ENCODE measurements around the gene THOC5.
"Not testable (repeated sequence)": the region's sequence is repeated elsewhere in the genome, so short reads cannot be mapped to it uniquely, and the experiment has no call there.

Gene THOC5

DNA sequence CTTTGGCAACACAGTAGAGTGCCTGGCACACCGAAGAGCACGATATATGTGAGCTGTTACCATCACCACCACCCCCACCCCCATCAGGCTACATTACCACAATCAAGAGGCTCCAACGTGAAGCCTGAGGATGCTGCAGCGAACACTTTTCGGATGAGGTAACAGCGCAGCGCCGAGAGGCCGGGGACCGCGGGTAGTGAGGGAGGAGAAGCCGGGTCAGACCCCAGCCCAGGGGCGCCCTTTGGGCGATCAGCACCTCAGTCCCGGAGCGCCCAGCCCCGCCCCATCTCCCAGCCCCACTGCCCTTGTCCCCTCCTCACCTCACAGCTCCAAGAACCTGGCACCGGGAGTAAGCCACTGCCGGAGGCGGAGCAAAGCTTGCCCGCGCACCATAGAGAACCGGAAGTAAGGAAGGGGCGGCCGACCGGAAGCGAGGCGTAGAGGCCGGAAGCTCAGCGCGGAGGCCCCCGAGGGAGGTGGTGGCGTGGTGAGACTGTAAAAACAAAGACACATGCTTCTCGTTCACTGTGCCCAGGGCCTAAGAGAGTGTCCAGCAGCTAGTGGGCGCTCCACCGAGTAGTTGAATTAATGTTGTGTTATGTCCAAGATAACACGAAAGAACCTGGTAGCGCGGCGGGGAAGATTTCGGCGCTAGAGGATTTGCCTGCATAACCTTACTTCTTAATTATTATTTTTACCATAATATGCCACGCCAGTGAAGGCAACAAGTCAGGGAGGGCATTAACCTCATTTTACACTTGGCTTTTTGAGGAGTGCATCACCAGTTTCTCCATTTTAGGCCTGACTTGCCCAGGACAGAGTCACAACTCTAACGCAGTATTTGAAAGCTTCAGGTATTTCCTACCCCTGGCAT is at the start of gene THOC5:
TSS of gene THOC5 (minus strand) at position 407 of the 874 bp plus-strand sequence. CDS start 4,610 bp downstream, outside the sequence.
- peak; percentile 85 to 87 for DNase-seq

DNA sequence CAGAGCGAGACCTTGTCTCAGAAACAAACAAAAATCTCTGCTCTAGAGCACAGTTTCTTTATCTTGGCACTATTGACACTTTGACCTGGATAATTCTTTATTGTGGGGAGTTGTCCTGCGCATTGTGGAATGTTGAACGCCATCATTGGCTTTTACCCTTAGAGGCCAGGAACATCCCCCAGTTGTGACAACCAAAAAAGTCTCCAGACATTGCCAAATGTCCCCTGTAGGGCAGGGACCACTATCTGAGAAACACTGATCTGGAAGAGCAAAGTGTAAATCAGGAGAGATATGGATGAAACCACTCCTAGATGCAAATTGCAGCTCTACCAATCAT is 45.1 kb upstream of the THOC5 start:
- no peak for DNase-seq

DNA sequence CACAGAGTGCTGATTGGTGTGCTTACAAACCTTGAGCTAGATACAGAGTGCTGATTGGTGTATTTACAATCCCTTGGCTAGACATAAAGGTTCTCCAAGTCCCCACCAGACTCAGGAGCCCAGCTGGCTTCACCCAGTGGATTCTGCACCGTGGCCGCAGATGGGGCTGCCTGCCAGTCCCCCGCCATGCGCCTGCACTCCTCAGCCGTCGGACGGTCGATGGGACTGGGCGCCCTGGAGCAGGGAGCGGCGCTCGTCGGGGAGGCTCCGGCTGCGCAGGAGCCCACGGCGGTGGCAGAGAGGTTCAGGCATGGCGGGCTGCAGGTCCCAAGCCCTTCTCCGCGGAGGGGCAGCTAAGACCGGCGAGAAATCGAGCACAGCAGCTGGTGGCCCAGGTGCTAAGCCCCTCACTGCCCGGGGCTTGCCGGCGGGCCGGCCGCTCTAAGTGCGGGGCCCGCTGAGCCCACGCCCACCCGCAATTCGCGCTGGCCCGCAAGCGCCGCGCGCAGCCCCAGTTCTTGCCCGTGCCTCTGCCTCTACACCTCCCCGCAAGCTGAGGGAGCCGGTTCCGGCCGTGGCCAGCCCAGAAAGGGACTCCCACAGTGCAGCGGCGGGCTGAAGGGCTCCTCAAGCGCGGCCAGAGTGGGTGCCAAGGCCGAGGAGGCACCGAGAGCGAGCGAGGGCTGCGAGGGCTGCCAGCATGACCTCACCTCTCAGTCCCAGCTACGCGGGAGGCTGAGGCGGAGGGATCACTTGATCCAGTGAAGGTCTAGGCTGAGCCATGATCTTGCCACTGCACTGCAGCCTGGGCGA is 44.5 kb upstream of the THOC5 start:
- not testable (repeated sequence) for DNase-seq

DNA sequence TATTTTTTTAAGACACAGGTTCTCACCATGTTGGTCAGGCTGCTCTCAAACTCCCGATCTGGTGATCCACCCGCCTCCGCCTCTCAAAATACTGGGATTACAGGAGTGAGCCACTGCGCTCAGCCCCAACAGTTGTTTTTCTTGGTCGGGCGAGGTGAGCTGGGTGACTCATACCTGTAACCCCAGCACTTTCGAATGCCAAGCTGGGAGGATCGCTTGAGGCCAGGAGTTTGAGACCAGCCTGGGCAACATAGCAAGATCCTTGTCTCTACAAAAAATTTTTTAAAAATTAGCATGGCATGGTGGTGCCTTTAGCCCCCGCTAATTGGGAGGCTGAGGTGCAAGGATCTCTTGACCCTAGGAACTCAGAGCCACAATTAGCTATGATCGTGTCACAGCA is 42.9 kb upstream of the THOC5 start:
- DNase-seq = no peak

DNA sequence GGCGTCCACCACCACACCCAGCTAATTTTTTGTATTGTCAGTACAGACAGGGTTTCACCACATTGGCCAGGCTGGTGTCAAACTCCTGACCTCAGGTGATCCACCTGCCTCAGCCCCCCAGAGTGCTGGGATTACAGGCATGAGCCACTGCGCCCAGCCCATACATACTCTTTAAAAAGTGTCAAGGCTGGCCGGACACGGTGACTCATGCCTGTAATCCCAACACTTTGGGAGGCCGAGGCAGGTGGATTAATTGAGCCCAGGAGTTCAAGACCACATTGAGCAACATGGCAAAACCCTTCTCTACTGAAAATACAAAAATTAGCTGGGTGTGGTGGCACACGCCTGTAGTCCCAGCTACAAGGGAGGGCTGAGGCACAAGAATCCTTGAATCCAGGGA is 40.9 kb upstream of the THOC5 start:
- DNase-seq = not testable (repeated sequence)

DNA sequence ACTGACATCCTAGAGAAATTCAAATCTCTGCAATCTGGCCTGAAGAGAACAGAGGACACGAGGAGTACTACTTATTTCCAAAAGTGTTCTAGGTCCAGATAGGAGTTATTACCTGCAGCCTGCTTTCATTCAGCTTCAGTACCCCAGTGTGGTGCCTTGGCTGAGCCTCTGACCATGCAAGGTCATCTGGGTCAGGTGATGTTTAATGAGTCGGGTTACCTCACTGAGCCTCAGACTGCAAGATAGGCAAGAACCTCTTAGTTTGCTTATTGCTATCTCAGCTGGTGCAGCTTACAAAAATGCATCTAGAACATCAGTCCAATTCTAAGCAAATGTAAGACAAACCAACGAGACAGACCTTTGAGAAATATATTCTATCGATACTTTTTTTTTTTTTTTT is 40.4 kb upstream of the THOC5 start:
- no peak for DNase-seq

DNA sequence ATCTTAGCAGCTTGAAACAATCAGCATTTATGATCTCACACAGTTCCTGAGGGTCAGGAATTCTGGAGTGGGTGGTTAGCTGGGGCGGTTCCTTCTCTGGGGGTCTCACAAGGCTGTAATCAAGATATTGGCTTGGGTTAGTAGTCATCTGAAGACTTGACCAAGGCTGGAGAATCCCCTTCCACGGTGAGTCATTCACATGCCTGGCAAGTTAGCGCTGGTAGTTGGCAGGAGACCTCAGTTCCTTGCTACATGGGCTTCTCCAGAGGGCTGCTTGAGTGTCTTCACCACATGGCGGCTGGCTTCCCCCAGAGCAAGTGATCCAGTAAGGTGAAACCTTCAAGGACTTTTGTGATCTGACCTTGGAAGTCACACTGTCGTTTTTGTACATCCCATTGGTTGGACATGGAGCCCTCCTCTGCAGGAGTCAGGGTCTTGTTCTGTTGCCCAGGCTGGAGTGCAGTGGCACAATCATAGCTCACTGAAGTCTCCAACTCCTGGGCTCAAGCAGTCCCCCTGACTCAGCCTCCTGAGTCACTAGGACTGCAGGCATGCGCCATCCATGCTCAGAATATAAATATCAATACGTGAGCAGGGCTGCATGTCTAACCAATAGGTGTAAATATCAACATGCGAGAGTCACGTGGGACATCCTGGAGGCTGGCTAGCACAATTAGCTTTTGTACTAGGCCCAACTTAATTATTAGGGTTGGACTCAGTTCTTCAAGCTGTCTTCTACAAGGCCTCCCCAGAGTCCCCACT is 34.6 kb upstream of the THOC5 start:
- DNase-seq = no peak

DNA sequence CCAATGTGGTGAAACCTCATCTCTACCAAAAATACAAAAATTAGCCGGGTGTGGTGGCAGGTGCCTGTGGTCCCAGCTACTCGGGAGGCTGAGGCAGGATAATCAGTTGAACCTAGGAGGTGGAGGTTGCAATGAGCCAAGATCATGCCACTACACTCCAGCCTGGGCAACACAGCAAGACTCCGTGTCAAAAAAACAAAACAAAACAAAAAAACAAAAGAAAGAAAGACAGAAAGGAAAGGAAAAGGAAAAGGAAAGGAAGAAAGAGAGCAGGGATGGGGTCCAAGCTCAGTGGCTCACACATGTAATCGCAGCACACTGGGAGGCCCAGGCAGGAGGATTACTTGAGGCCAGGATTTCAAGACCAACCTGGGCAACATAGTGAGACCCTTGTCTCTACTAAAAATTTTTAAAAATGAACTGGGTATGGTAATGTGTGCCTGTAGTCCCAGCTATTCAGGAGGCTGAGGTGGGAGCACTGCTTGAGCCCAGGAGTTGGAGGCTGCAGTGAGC is 32.7 kb upstream of the THOC5 start:
- not testable (repeated sequence) for DNase-seq

DNA sequence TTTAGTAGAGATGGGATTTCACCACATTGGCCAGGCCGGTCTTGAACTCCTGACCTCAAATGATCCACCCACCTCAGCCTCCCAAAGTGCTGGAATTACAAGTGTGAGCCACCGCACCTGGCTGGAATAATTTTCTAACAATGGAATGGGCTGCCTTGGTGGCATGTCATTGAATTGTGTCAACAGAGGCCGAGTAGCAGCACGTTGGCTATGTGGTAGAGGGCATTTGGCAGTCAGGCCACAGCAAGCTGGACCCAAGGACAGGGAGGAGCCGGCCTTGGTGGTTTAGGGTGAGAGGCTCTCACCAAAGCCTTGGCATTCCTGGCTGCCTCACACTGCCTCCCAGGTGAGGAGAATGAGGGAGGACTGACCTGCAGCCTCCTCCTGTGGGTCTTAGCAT is 31.4 kb upstream of the THOC5 start:
- no peak for DNase-seq

DNA sequence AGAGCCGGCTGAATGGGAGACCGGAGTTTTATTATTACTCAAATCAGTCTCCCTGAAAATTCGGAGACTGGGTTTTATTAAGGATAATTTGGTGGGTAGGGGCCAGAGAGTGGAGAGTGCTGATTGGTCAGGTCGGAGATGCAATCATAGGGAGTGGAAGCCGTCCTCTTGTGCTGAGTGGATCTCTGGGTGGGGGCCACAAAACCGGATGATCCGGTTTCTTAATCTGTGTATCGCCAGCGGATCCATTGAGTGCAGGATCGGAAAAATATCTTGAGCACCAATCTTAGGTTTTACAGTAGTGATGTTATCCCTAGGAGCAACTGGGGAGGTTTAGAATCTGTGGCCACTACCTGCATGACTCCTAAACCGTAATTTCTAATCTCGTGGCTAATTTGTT is 28.2 kb upstream of the THOC5 start:
- no peak for DNase-seq

DNA sequence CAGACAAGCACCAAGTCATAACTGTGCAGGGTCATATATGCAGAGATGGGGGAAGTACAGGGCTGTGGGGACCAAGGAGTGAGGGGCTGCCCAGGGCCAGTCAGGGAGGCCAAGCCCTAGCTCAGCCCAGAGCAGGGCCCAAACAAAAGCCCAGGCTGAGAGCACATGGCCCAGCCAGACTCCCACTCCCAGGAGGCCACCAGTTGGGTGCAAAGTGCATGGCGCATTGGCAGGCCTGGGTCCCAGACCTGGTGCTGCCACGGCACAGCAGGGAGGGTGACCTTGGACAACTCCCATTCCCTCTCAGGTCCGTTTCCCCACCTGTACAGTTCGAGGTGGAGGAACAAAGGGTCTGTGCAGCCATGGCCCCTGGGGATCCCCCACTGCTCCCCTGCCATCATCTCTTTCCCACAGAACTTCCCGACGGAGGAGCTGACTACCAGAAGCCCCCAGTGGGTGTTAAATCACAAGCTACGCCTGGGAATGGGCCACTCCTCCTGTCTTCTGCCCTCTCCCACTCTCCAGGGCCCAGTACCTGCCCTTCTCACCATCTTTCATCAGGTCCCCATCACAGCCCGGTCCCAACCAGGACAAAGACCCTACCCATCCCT is 26.7 kb upstream of the THOC5 start:
- no peak for DNase-seq

DNA sequence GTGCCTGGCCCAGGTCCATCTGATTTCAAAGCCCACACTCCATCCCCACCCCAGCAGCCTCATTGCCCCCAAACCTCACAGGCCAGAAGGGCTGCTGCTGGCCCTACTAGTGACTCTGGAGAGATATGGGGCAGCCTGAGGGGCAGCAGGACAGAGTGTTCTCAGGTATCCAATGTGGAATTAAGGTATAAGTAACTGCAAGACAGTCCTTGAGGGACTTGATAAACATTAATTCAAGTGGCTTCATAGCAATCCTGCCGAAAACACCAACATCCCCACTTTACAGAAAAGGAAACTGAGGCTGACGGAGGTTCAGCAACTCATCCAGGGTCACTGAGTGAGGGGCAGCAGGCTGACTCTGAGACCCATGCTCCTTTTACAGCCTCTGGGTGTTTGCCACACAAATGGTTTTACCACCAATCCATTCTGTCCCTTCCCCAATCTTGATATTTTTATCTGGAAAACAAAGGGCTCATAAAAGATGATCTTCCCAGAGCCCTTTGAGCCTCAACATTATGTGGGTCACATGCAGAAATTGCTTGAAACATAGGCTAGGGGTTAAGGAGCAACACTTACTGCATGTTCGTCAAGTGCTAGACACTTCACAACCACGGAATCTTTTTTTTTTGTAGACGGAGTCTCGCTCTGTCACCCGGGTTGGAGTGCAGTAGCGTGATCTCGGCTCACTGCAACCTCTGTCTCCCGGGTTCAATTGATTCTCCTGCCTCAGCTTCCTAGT is 25.1 kb upstream of the THOC5 start:
- DNase-seq = no peak

DNA sequence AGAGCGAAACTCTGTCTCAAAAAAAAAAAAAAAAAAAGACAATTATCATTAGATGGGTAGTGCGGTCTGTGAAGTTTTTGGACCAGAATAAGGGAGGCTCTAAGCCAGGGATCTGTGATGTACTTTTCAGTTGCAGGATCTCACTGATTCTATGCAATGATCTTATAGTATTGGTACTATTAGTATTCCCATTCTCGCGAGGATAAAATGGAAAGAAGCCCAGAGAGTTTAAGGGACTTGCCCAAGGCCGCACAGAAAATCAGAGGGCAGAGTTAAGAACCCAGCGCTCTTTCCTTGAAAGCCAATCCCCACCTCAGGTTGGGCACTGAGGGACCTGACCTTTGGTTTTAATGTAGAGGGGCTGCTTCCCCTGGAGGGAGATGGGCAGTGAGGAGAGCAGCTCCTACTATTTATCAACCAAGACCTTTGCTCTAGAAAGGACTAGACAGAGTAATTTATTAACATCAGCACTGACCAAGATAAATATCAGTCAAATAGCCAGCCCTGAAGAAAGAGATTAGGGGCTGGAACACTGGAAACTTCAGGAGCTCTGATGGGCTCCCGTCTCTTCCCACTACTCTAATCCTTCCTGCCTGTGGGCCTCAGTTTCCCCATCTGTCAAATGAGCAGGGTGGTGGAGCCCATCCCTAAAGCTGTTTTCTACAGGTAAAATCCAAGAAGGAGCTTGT is 21.3 kb upstream of the THOC5 start:
- no peak for DNase-seq

DNA sequence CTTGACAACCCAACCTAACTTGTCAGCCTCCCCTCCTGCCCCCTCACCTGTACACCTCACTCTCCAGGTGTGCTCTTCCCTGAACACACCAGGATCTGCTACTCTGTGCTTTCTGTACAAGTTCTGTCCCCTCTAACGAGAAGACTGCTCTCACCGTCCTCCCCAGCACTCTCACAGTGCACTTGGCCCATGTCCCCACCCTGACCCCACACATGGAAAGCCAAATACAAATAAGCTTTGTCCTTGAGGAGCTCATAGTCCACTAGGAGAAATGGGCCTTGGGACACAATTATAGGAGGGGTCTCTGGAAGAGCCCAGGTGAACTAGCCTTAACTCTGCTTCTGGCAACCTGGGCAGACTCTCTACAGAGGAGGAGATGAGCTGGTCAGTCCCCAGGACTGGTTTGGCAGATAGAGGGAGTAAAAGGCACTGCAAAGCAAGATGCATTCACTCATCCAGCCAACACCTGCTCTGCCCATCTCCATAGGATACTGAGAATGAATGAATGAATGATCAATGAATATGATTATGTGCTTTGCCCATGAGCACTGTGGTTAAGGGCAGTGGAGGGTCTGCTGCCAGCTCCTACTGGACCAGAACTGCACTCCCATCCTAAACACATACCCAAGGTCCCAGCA is 17.5 kb upstream of the THOC5 start:
- DNase-seq = no peak

DNA sequence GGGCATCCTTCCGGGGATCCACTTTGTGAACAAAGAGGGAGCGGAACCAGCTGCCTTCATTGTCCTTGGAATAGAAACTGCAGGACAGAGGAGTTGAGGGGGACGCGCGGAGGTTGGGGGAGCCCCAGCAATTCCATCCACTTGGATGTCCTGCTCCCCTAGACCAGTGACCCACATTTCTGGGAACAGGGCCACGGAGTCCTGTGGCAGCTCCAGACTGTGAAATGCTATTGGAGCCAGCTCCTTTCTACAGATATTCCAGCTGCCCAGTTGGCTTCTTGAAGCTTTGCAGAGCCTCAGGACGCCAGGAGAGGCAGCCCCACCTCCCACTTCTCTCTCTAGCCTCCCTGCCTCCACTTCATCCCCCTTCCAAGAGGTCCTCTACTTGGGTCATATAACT is 16.9 kb upstream of the THOC5 start:
- no peak for DNase-seq

DNA sequence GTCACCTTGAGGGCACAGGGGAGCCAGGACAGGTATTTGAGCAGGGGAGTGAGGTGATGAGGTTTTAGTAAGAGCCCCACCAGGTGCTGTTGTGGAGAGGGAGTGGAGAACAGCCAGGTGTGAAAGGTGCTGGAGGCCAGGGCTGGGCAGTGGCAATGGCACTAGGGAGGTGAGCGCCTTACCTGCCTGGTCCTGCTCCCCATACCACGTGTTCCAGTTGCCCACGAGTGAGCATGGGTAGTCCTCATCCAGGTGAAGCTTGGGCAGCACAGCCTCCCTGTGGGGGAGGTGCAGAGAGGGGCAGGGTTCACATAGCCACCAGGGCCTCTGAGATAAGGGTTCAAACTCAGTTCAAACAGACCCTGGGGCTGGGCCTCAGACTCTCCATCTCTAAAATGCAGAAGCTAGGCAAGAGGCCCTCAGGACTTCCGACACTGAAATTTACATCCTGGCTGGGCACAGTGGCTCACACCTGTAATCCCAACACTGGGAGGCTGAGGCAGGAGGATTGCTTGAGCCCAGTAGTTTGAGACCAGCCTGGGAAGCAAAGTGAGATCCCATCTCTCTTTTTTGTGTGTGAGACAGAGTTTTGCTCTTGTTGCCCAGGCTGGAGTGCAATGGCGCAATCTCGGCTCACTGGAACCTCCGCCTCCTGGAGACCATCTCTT is 15.6 kb upstream of the THOC5 start:
- no peak for DNase-seq

DNA sequence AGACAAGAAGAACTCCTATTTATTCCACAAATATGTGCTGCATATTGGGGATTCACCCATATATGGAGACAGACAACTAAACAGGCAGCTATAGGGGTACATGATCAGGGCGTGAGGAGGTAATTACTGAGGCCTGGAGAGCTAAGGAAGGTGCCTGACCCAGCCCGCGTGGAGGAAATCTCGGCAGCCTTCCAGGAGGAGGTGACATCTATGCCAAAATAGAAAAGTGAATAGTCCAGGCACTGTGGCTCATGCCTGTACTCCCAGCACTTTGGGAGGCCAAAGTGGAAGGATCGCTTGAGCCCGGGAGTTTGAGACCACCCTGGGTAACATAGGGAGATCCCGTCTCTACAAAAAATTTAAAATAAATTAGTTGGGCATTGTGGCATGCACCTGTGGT is 13.8 kb upstream of the THOC5 start:
- DNase-seq = no peak

DNA sequence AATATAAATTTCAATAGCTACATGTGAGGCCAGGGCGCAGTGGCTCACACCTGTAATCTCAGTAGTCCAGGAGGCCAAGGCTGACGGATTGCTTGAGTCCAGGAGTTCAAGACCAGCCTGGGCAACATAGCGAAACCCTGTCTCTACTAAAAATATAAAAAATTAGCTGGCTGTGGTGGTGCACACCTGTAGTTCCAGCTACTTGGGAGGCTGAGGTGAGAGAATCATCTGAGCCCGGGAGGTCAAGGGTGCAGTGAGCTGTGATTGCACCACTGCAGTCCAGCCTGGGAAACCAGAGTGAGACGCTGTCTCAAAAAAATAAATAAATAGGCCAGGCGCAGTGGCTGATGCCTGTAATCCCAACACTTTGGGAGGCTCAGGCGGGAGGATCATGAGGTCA is 13.0 kb upstream of the THOC5 start:
- DNase-seq = not testable (repeated sequence)

DNA sequence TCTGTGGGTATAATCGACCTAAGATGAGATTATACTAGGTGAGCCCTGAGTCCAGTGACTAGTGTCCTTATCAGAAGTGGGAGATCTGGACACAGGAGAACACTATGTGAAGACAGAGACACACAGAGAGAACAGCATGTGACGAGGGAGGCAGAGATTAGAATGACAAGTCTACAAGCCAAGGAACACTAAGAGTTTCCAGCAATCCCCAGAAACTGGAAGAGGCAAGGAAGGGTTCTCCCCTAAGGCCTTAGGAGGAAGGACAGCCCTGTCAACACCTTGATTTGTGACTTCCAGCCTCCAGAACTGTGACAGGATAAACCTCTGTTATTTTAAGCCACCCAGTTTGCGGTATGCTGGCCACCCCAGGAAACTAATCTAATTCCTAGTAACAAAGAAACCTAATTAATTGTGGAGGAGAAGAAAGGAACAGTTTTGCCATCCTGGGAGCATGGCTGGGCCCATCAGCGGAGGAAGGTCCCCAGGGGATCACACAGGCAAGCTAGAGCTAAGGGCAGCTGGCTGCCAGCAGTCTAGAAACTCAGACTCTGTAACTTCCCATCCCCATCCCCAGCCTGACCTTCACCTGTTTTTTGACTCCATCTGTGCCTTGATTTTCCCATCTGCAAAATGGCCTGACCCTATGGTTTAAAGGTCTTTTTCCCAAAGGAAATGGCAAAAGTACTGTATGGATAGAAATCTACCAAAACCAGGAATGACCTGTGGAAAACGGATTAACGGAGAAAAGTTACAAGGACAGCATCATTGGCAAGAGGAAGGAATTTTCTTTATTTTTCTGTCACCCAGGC is 10.3 kb upstream of the THOC5 start:
- no peak for DNase-seq
